SU-DHL-6 (cell line): ENCODE results near the gene NAP1L4.
A peak's percentile ranks its signal among the peaks of the same experiment; 100 is the strongest.

Experiments used
- H2AFZ ChIP-seq: fragments of 200-600 bp; sonication (generic); 2 replicates; pipeline ENCODE4 v1.6.1; 2014; ENCODE audit warnings: low read depth, mild to moderate bottlenecking, moderate library complexity, mixed read lengths, antibody characterized with exemption, low read length; ENCODE audit not compliant: severe bottlenecking
- H3F3A ChIP-seq: fragments of 200-600 bp; shearing (Covaris generic); 2 replicates; pipeline ENCODE4 v1.6.0; 2016; ENCODE audit warnings: antibody characterized with exemption, mild to moderate bottlenecking; ENCODE audit not compliant: insufficient read depth
- H3K27ac ChIP-seq: fragments of 200-600 bp; sonication (generic); 2 replicates; pipeline ENCODE4 v1.5.1; 2016; ENCODE audit warnings: low read depth, mild to moderate bottlenecking, low read length, moderate library complexity, mixed read lengths
- H3K27me3 ChIP-seq: fragments of 200-600 bp; sonication (generic), shearing (Covaris generic); 2 replicates; pipeline ENCODE4 v1.6.0; 2014; ENCODE audit warnings: mild to moderate bottlenecking, low read length
- H3K36me3 ChIP-seq: fragments of 200-600 bp; sonication (generic); 2 replicates; pipeline ENCODE4 v1.6.1; 2014; ENCODE audit warnings: mild to moderate bottlenecking, low read length, mixed read lengths
- H3K4me2 ChIP-seq: fragments of 300-600, 200-600 bp; shearing (Covaris generic), sonication (generic); 2 replicates; pipeline ENCODE4 v1.6.0; 2014; ENCODE audit warnings: low read length, low read depth, mild to moderate bottlenecking; ENCODE audit not compliant: poor library complexity, severe bottlenecking
- H3K4me3 ChIP-seq: fragments of 200-600 bp; sonication (generic); 2 replicates; pipeline ENCODE4 v1.5.1; 2014; ENCODE audit warnings: antibody characterized with exemption, low read length, mild to moderate bottlenecking, mixed read lengths; ENCODE audit not compliant: insufficient read depth, poor library complexity, severe bottlenecking
- H3K79me2 ChIP-seq: fragments of 200-600 bp; sonication (generic); 2 replicates; pipeline ENCODE4 v1.6.1; 2014; ENCODE audit warnings: mild to moderate bottlenecking, low read length, moderate library complexity; ENCODE audit not compliant: insufficient read depth
- H3K9ac ChIP-seq: fragments of 200-600 bp; sonication (generic); 2 replicates; pipeline ENCODE4 v1.7.0; 2014; ENCODE audit warnings: mild to moderate bottlenecking, low read length
- H3K9me2 ChIP-seq: fragments of 200-600 bp; sonication (generic); replicated peaks from 2 replicates; pipeline ENCODE4 v1.6.1; 2014; ENCODE audit warnings: low read length; ENCODE audit not compliant: insufficient read depth
- H3K9me3 ChIP-seq: fragments of 200-600 bp; sonication (generic); 2 replicates; pipeline ENCODE4 v1.6.1; 2014; ENCODE audit warnings: low read length, mixed read lengths; ENCODE audit not compliant: insufficient read depth
- H4K20me1 ChIP-seq: fragments of 200-600 bp; sonication (generic); 2 replicates; pipeline ENCODE4 v1.6.1; 2014; ENCODE audit warnings: low read depth, mild to moderate bottlenecking, antibody characterized with exemption, low read length, moderate library complexity, mixed read lengths
- CTCF ChIP-seq: fragments of 200-600 bp; sonication (generic); IDR thresholded peaks from one replicate; pipeline ENCODE4 v1.5.1; 2017; ENCODE audit warnings: antibody characterized with exemption, mild to moderate bottlenecking, low read length, moderate library complexity; ENCODE audit not compliant: insufficient read depth, poor library complexity, severe bottlenecking
- EZH2phosphoT487 ChIP-seq: fragments of 200-600 bp; sonication (generic), shearing (Covaris generic); conservative IDR thresholded peaks from 2 replicates; pipeline ENCODE4 v1.6.1; 2018; ENCODE audit warnings: mild to moderate bottlenecking, antibody characterized with exemption, low read length, moderate library complexity, mixed read lengths

NAP1L4 gene

GRCh38 chr11:2901196-2901796 is 90.8 kb downstream of the NAP1L4 start:
- H2AFZ ChIP-seq, result peak overlapping the region; percentile 75
- no peaks in the 10 kb centered on the region for H3K9me3 ChIP-seq
- peak overlapping the region; percentile 84 for H3K4me2 ChIP-seq
- H3K27me3 ChIP-seq, result no peaks in the 10 kb centered on the region
- 0 out of 2 replicates have a peak, but pooled peaks cover 3% of the 10 kb centered on the region for H3F3A ChIP-seq
- no peak for TF ChIP-seq CTCF
- TF ChIP-seq EZH2phosphoT487, result no peak
- no peaks in the 10 kb centered on the region for H3K9me2 ChIP-seq
- peak overlapping the region; percentile 64; the same call in 1 of the 2 replicates for H3K9ac ChIP-seq
- H3K79me2 ChIP-seq, result no peaks in the 10 kb centered on the region
- H3K27ac ChIP-seq, result no peak overlapping the region
- no peaks in the 10 kb centered on the region for H3K36me3 ChIP-seq
- H3K4me3 ChIP-seq, result no peak overlapping the region
- no peaks in the 10 kb centered on the region for H4K20me1 ChIP-seq

GRCh38 chr11:2899080-2899783 is 92.9 kb downstream of the NAP1L4 start:
- Histone ChIP-seq H3K36me3 (no peaks in the 10 kb centered on the region), H3K79me2 (no peaks in the 10 kb centered on the region), H3K27me3 (no peaks in the 10 kb centered on the region), H3K4me3 (no peak overlapping the region), H3K9ac (no peak overlapping the region), H4K20me1 (no peaks in the 10 kb centered on the region), H3K9me3 (no peaks in the 10 kb centered on the region), H3F3A (0 out of 2 replicates have a peak, but pooled peaks cover 3% of the 10 kb centered on the region), H3K9me2 (no peaks in the 10 kb centered on the region), H3K4me2 (no peak overlapping the region), H3K27ac (no peak overlapping the region), H2AFZ (no peak overlapping the region)
- TF ChIP-seq EZH2phosphoT487 (no peak), CTCF (no peak)

GRCh38 chr11:2898366-2899079 is 93.6 kb downstream of the NAP1L4 start:
- 0 out of 2 replicates have a peak, but pooled peaks cover 3% of the 10 kb centered on the region for H3F3A ChIP-seq
- H4K20me1 ChIP-seq, result no peaks in the 10 kb centered on the region
- no peaks in the 10 kb centered on the region for H3K9me3 ChIP-seq
- no peak for TF ChIP-seq EZH2phosphoT487
- TF ChIP-seq CTCF, result no peak
- no peaks in the 10 kb centered on the region for H3K27me3 ChIP-seq
- H3K9ac ChIP-seq, result no peak overlapping the region
- no peak overlapping the region for H2AFZ ChIP-seq
- H3K36me3 ChIP-seq, result no peaks in the 10 kb centered on the region
- H3K27ac ChIP-seq, result no peak overlapping the region
- no peak overlapping the region for H3K4me3 ChIP-seq
- no peak overlapping the region for H3K4me2 ChIP-seq
- H3K79me2 ChIP-seq, result no peaks in the 10 kb centered on the region
- H3K9me2 ChIP-seq, result no peaks in the 10 kb centered on the region
